Measurements from ENCODE around the gene RAB7B.

Gene RAB7B

GRCh38 chr1:206032380-206033140 lies 29.4 kb upstream of the RAB7B start:
- no peak for TF ChIP-seq GATA2 (IDR thresholded peaks at IDR 0.05; ENCODE audit: low read depth, low read length)
- TF ChIP-seq GATA3 (IDR thresholded peaks at IDR 0.05; ENCODE audit: low read depth, low read length), result no peak

- TF ChIP-seq GATA3 (IDR thresholded peaks at IDR 0.05; ENCODE audit: low read depth, low read length), result no peak
- no peak for TF ChIP-seq GATA2 (IDR thresholded peaks at IDR 0.05; ENCODE audit: low read depth, low read length)
These were observed 27.5 kb upstream of the RAB7B start for GRCh38 chr1:206030714-206031113.

DNA sequence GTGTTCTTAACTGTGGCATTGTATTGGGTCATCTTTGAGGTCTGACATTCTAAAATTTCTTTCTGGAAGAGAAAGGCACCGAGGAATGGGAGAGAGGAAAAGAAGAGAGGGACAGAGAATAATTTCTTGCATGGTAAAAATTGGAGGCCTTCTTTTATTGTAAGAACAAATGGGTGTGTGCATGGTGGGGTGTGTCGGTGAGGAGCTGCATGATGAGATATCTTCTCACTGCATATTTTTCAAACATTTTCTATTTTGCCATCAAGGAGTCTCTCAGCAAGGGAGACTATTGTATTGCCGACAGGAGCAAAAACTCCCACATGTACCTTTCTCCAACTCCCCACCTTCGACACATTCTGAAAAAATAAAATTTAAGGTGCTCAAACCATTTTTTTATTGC lies 27.0 kb upstream of the RAB7B start:
- TF ChIP-seq GATA3 (IDR thresholded peaks at IDR 0.05; ENCODE audit: low read depth, low read length) (no peak), GATA2 (IDR thresholded peaks at IDR 0.05; ENCODE audit: low read depth, low read length) (no peak)

GRCh38 chr1:206029484-206029883 lies 26.3 kb upstream of the RAB7B start:
- no peak for TF ChIP-seq GATA3 (IDR thresholded peaks at IDR 0.05; ENCODE audit: low read depth, low read length)
- TF ChIP-seq GATA2 (IDR thresholded peaks at IDR 0.05; ENCODE audit: low read depth, low read length), result no peak

GRCh38 chr1:206025283-206025820 lies 22.2 kb upstream of the RAB7B start:
- TF ChIP-seq GATA3 (IDR thresholded peaks at IDR 0.05; ENCODE audit: low read depth, low read length), result no peak
- TF ChIP-seq GATA2 (IDR thresholded peaks at IDR 0.05; ENCODE audit: low read depth, low read length), result no peak

DNA sequence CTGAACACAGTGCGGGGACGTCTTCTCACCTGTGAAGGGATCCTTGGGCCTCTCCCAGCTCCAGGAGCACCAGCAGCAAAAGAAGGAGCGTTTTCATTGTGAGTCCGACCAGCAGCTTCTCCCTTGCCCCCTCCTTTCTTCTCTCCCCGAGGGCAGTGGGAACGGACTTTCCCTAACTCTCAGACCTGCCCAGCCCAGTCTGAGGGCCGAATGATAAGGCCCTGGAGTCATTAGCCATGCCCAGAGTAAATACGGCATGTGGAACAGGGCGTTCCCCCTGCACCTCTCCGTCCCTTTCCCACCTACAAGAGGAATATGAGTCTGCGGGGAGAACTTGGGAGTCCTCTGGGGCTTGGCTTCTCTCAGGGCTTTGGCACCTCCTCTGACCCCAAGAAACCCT lies 20.5 kb upstream of the RAB7B start, which contains the start of gene CTSE:
Gene CTSE, minus strand, starts transcription at position 201 of the 400 bp plus-strand sequence. Its CDS starts 104 bp downstream, at position 97.
- no peak for TF ChIP-seq GATA2 (IDR thresholded peaks at IDR 0.05; ENCODE audit: low read depth, low read length)
- TF ChIP-seq GATA3 (IDR thresholded peaks at IDR 0.05; ENCODE audit: low read depth, low read length), result no peak

GRCh38 chr1:206022766-206023165 lies 19.6 kb upstream of the RAB7B start:
- TF ChIP-seq GATA2 (IDR thresholded peaks at IDR 0.05; ENCODE audit: low read depth, low read length) (no peak), GATA3 (IDR thresholded peaks at IDR 0.05; ENCODE audit: low read depth, low read length) (no peak)

DNA sequence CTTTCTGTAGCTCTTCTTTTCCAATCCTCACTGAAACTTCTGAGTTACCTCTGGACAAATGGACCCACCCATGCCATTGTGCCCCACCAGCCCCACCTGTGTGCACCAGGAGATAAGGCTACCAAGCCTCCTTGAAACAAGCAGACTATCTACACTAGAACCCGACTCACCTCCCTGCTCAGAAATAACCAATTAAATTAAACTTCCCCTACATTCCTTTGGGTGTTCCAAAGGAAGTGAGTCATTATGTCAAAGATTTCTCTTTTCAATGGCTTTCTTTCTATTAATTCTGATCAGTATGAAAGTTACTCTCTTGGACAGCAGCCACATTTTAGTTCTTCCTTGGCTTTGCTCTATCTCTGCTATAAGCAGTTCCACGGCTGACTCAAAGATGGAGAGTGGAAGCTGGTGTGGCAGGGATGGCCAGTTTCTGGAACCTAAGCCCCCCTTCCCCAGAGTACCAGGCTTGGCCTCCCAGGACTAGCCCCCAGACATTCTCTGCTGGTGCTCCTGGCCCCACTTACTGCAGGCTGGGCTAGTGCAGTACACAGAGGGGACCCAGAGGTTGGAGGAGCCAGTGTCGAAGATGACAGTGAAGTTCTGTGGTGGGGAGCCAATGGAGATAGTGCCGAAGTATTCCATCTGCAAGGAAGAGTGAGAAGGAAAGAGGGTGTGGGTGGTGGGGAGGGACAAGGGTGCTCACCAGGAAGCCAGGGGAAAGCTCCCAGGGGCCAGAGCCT lies 18.6 kb upstream of the RAB7B start:
- TF ChIP-seq GATA3 (IDR thresholded peaks at IDR 0.05; ENCODE audit: low read depth, low read length) (no peak), GATA2 (IDR thresholded peaks at IDR 0.05; ENCODE audit: low read depth, low read length) (no peak)

DNA sequence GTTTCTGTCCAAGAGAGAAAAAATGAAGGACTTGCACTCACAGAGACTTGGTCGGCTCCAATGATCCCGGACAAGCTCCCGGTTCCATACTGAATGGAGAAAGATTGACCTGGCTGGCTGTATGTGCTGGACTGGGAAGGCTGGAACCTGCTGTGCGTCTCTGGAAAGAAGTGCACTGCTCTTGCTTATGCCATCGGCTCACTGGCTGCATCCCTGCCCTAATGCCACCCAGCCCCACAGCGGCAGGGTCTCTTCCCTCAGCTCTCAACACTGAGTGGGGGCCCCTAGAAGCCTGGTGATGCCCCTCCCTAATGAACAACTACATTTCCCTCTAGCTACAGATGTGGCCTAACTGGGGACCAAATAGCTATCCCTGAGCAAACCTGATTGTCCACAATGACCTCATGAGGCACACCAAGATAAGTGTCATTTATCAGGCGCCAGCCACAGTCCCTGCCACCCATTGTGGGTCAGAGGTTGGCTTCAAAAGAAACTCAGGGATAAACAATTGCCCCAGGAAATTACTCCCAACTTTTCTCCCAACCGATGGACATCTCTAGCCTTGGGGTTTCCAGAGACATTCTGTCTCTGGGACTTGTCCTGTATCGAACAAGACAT lies 17.9 kb upstream of the RAB7B start:
- TF ChIP-seq GATA2 (IDR thresholded peaks at IDR 0.05; ENCODE audit: low read depth, low read length), result no peak
- TF ChIP-seq GATA3 (IDR thresholded peaks at IDR 0.05; ENCODE audit: low read depth, low read length), result no peak

- TF ChIP-seq GATA3 (IDR thresholded peaks at IDR 0.05; ENCODE audit: low read depth, low read length) (no peak), GATA2 (IDR thresholded peaks at IDR 0.05; ENCODE audit: low read depth, low read length) (no peak)
These were observed 17.3 kb upstream of the RAB7B start for GRCh38 chr1:206020393-206021007.

GRCh38 chr1:206015071-206015470 lies 11.9 kb upstream of the RAB7B start:
- TF ChIP-seq GATA2 (IDR thresholded peaks at IDR 0.05; ENCODE audit: low read depth, low read length) (no peak), GATA3 (IDR thresholded peaks at IDR 0.05; ENCODE audit: low read depth, low read length) (no peak)

DNA sequence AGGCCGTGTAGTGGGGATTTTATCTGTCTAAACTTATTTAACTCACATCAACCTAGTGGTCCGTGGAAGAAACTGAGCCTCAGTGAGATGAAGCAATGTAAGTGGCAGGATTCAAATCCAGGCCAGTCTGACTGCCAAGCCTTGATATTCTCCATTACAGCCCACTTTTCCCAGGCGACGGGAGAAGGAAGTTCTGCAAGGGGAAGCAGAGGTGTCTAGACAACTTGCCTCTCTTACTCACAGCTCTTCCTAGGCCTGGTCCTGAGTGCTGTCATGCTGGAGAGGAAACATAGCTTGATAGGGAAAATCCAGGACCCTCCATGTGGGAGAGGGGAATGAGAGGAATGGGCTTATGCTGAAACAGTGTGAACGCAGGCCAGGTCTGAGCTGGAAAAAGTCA lies 11.4 kb upstream of the RAB7B start:
- TF ChIP-seq GATA3 (IDR thresholded peaks at IDR 0.05; ENCODE audit: low read depth, low read length) (no peak), GATA2 (IDR thresholded peaks at IDR 0.05; ENCODE audit: low read depth, low read length) (no peak)

- TF ChIP-seq GATA2 (IDR thresholded peaks at IDR 0.05; ENCODE audit: low read depth, low read length) (no peak), GATA3 (IDR thresholded peaks at IDR 0.05; ENCODE audit: low read depth, low read length) (no peak)
These were observed 10.0 kb upstream of the RAB7B start for GRCh38 chr1:206013026-206013795.

Measured in SH-SY5Y (cell line).